ENCODE measurements around the gene HSPB8.
"Not testable (repeated sequence)": the region's sequence is repeated elsewhere in the genome, so short reads cannot be mapped to it uniquely, and the experiment has no call there.

HSPB8 gene

GRCh38 chr12:119208626-119209061 is 29.9 kb downstream of the HSPB8 start:
- no peak for DNase-seq

GRCh38 chr12:119211884-119212283 is 33.2 kb downstream of the HSPB8 start:
- DNase-seq = no peak

GRCh38 chr12:119216084-119216483 is 37.4 kb downstream of the HSPB8 start:
- no peak for DNase-seq

DNA sequence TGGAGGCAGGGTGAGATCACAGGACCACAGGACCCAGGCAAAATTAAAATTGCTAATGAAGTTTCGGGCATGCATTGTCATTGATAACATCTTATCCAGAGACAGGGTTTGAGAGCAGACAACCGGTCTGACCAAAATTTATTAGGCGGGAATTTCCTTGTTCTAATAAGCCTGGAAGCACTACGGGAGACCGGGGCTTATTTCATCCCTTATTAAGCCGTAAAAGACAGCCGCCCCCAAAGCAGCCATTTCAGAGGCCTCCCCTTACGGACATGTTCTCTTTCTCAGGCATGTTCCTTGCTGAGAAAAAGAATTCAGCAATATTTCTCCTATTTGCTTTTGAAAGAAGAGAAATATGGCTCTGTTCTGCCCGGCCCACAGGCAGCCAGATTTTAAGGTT is 40.1 kb downstream of the HSPB8 start:
- DNase-seq = not testable (repeated sequence)

- DNase-seq = no peak
These were observed 43.7 kb downstream of the HSPB8 start for GRCh38 chr12:119222222-119222951.

DNA sequence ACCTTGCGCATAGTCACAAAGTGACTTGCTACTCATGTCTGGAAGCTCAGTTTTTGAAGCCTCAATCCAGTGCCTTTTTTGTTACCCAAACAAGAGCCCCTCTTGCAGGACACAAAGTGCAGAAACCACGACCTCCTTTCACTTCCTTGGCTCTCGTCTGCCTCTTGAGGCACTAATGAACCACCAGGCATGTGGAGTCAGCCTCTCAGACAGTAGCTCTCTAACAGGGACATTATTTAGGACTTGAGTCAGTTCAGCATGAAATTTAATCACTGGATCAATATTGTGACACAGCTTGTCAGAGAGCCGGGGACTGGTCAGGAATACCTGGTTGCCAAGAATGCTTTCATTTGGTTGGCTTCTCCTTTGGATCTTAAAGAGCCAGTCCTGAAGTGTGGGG is 46.7 kb downstream of the HSPB8 start:
- DNase-seq = no peak

GRCh38 chr12:119227292-119227691 is 48.6 kb downstream of the HSPB8 start:
- DNase-seq = no peak

DNA sequence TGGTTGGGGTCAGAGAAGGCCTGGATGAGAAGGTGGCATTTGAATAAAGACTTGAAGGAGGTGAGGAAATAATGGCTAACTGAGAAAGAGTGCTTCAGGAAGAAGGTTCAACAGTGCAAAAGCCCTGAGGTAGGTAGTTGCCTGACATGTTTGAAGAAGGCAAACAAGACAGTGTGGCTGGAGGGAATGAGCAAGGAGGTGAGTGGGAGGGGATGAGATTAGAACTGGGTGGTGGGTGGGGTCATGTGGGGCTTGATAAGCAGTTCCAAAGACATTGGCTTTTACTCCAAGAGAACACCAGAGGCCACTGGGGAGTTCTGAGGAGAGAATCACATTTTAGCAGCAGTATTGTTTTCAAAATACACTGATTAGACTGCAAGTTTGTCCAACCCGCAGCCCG is 50.5 kb downstream of the HSPB8 start:
- DNase-seq = no peak

- no peak for DNase-seq
These were observed 51.1 kb downstream of the HSPB8 start for GRCh38 chr12:119229837-119230236.

DNA sequence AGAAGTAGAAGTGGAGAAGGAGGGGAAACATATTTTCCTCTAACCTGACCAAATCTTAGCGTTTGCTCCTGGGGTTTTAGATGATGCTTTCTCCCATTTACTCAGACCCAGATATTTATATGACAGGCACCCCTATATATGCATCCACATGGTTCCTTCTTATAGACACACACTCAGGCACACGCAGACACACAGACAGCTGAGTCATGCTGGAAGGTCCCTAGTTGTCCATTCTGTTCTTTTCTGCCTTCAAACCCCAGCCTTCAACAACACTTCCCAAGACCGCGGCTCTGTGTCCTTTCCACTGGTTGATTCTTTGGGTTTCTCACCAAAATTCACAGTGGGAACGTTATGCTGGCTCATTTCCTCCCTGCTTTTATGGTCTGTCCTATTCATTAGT is 52.1 kb downstream of the HSPB8 start:
- DNase-seq = no peak

- DNase-seq = no peak
These were observed 53.0 kb downstream of the HSPB8 start for GRCh38 chr12:119231774-119232173.

- no peak for DNase-seq
These were observed 56.5 kb downstream of the HSPB8 start for GRCh38 chr12:119235197-119235751.

DNA sequence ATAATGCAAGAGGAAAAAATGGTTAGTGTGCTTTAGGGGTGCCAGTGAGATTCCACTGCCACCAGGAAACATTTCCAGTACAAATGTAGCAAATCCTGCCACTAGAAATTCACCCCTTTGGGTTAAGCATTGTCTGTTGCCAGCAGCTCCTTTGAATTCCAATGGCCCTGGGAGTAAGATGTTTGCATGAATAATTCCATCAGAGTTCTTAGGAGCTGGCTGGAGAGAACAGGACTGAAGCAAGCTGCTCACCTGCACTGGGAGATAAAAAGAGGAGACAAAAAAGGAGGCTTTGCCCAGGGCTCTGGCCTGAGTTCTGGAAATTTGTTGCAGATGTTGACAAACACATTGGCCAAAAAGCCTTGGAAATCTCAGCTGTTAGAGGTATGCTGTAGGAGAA is 57.6 kb downstream of the HSPB8 start:
- DNase-seq = no peak

GRCh38 chr12:119239040-119239439 is 60.3 kb downstream of the HSPB8 start:
- no peak for DNase-seq

- DNase-seq = no peak
These were observed 62.3 kb downstream of the HSPB8 start for GRCh38 chr12:119241049-119241448.

GRCh38 chr12:119241580-119242169 is 62.9 kb downstream of the HSPB8 start:
- no peak for DNase-seq

All from activated CD8-positive, alpha-beta memory T cell treated with anti-CD3 and anti-CD28 coated beads for 24 hours (primary cell).